GM23338 (cell line): ENCODE measurements around the gene BTBD9. TPM values are rescaled to one million over a fixed set of nuclear protein-coding genes. Genes with fewer than 3 reads are reported as not detected.

Experiments used
- ATAC-seq: fragments of 200-7000 bp; cut with Tn5 transposase; 3 replicates; pipeline ENCODE4 v1.9.1; 2020
- DNase-seq: peaks from one replicate; pipeline ENCODE4 v3.0.0-alpha.2; 2015; ENCODE audit warnings: low spot score
- H2AFZ ChIP-seq: fragments of 200-600 bp; sonication (generic); 2 replicates; pipeline ENCODE4 v1.8.0; 2016; ENCODE audit warnings: antibody characterized with exemption, mild to moderate bottlenecking, moderate library complexity
- H3F3A ChIP-seq: fragments of 200-600 bp; sonication (generic); replicated peaks from 2 replicates; pipeline ENCODE4 v1.8.0; 2017; ENCODE audit warnings: antibody characterized with exemption, mixed run types, low read depth
- H3K27ac ChIP-seq: fragments of 200-600 bp; sonication (generic); 2 replicates; pipeline ENCODE4 v1.6.1; 2016; ENCODE audit warnings: low read depth
- H3K27me3 ChIP-seq: fragments of 200-600 bp; sonication (generic); 2 replicates; pipeline ENCODE4 v1.8.0; 2016; ENCODE audit warnings: mild to moderate bottlenecking, mixed run types, moderate library complexity; ENCODE audit not compliant: insufficient read depth
- H3K36me3 ChIP-seq: fragments of 200-600 bp; sonication (generic); 2 replicates; pipeline ENCODE4 v1.8.0; 2016; ENCODE audit warnings: mild to moderate bottlenecking; ENCODE audit not compliant: insufficient read depth
- H3K4me1 ChIP-seq: fragments of 200-600 bp; sonication (generic); 2 replicates; pipeline ENCODE4 v1.8.0; 2016; ENCODE audit warnings: mild to moderate bottlenecking, moderate library complexity; ENCODE audit not compliant: insufficient read depth
- H3K4me2 ChIP-seq: fragments of 200-600 bp; sonication (generic); 2 replicates; pipeline ENCODE4 v1.7.1; 2017; ENCODE audit warnings: mixed run types
- H3K4me3 ChIP-seq: fragments of 200-600 bp; sonication (generic); 2 replicates; pipeline ENCODE4 v1.6.1; 2016; ENCODE audit warnings: mixed run types
- H3K79me2 ChIP-seq: fragments of 200-600 bp; sonication (generic); replicated peaks from 2 replicates; pipeline ENCODE4 v1.8.0; 2017; ENCODE audit warnings: mild to moderate bottlenecking; ENCODE audit not compliant: insufficient read depth
- H3K9me2 ChIP-seq: fragments of 200-600 bp; sonication (generic); 2 replicates; pipeline ENCODE4 v1.8.0; 2017; ENCODE audit not compliant: insufficient read depth
- H4K20me1 ChIP-seq: fragments of 200-600 bp; sonication (generic); replicated peaks from 2 replicates; pipeline ENCODE4 v1.8.0; 2017; ENCODE audit warnings: mild to moderate bottlenecking; ENCODE audit not compliant: insufficient read depth
- H3K27ac Mint-ChIP-seq: 2 replicates; pipeline ENCODE4 v1.8.0; 2020; ENCODE audit warnings: inconsistent platforms, mild to moderate bottlenecking, moderate library complexity, mixed read lengths
- H3K27me3 Mint-ChIP-seq: 3 replicates; pipeline ENCODE4 v1.8.0; 2022; ENCODE audit warnings: low read depth, mild to moderate bottlenecking, moderate library complexity, mixed read lengths, inconsistent platforms; ENCODE audit not compliant: insufficient read depth, poor library complexity
- H3K36me3 Mint-ChIP-seq: 3 replicates; pipeline ENCODE4 v1.8.0; 2021; ENCODE audit warnings: low read depth, mild to moderate bottlenecking, inconsistent platforms, moderate library complexity, mixed read lengths
- H3K4me1 Mint-ChIP-seq: 3 replicates; pipeline ENCODE4 v1.8.0; 2020; ENCODE audit warnings: mild to moderate bottlenecking, inconsistent platforms, mixed read lengths
- H3K4me3 Mint-ChIP-seq: 3 replicates; pipeline ENCODE4 v1.8.0; 2021; ENCODE audit warnings: moderate library complexity, mild to moderate bottlenecking, inconsistent platforms, mixed read lengths
- H3K9me3 Mint-ChIP-seq: 3 replicates; pipeline ENCODE4 v1.8.0; 2020; ENCODE audit warnings: moderate library complexity, mild to moderate bottlenecking, inconsistent platforms, mixed read lengths
- CREB1 ChIP-seq: fragments of 250-450 bp; sonication (Bioruptor Pico); IDR thresholded peaks from 2 replicates; pipeline ENCODE4 v1.5.0; 2020; ENCODE audit warnings: low read depth, mild to moderate bottlenecking, moderate library complexity
- EZH2 ChIP-seq: fragments of 200-600 bp; sonication (generic); IDR thresholded peaks from one replicate; pipeline ENCODE4 v1.8.0; 2017; ENCODE audit warnings: antibody characterized with exemption, mild to moderate bottlenecking, low read depth; ENCODE audit not compliant: unreplicated experiment
- JUNB ChIP-seq: IDR thresholded peaks from one replicate; pipeline ENCODE4 v1.6.1; 2016; ENCODE audit warnings: antibody characterized with exemption; ENCODE audit not compliant: unreplicated experiment
- NANOG ChIP-seq: IDR thresholded peaks from 2 replicates; pipeline ENCODE4 v1.6.1; 2016; ENCODE audit warnings: antibody characterized with exemption, borderline replicate concordance
- POLR2AphosphoS5 ChIP-seq: IDR thresholded peaks from 2 replicates; pipeline ENCODE4 v1.6.1; 2016; ENCODE audit warnings: antibody characterized with exemption, low read depth
- STAT1 ChIP-seq: IDR thresholded peaks from one replicate; pipeline ENCODE4 v1.6.1; 2016; ENCODE audit warnings: antibody characterized with exemption; ENCODE audit not compliant: unreplicated experiment
- polyA plus RNA-seq: library from polyadenylated mRNA; unstranded; fragments of >200 nt; fragmentation: Nextera tagmentation; extraction: Ambion mirVana; gene quantifications from 2 replicates; pipeline ENCODE4 v1.2.1, GENCODE V29; 2016
- total RNA-seq: library from RNA; depleted of rRNA; stranded (reverse); fragments of >200 nt; shearing (Covaris generic); gene quantifications from 2 replicates; pipeline ENCODE4 v1.2.3, GENCODE V29; 2014
- TF ChIP-seq, protein P1 (sequence below), 2 experiments: fragments of 200-600 bp in 1 of 2; sonication (generic) in 1 of 2; conservative IDR thresholded peaks; 2 replicates each; pipeline versions ENCODE4 v1.5.1 to v1.6.1; 2016 to 2017; ENCODE audit warnings: antibody characterized with exemption in 2 of 2, low read depth in 2 of 2, mild to moderate bottlenecking in 2 of 2, moderate library complexity in 1 of 2
- TF ChIP-seq, protein P2 (sequence below): IDR thresholded peaks from one replicate; pipeline ENCODE4 v1.6.1; 2018; ENCODE audit warnings: antibody characterized with exemption; ENCODE audit not compliant: unreplicated experiment

The BTBD9 gene
- total and polyA plus RNA-seq, 2 experiments from 2014 or later = 4.2 to 5.3 TPM

- ATAC-seq = no peak
- no peaks in the 10 kb centered on the region for H3K9me3 Mint-ChIP-seq
- no peak for DNase-seq
- Histone ChIP-seq H3K36me3 (no peaks in the 10 kb centered on the region), H3K4me2 (no peak overlapping the region), H3F3A (no peaks in the 10 kb centered on the region), H3K27me3 (no peaks in the 10 kb centered on the region), H3K4me1 (no peaks in the 10 kb centered on the region; the same call in 1 of the 2 replicates), H3K27ac (no peak overlapping the region), H3K9me2 (no peaks in the 10 kb centered on the region), H2AFZ (no peak overlapping the region), H4K20me1 (no peaks in the 10 kb centered on the region), H3K4me3 (no peak overlapping the region), H3K79me2 (no peaks in the 10 kb centered on the region)
- H3K4me1 Mint-ChIP-seq = peaks cover 5% of the 10 kb centered on the region; the same call in 2 of the 3 replicates
- H3K4me3 Mint-ChIP-seq = no peak overlapping the region
- H3K27ac Mint-ChIP-seq = no peak overlapping the region
- H3K36me3 Mint-ChIP-seq = no peaks in the 10 kb centered on the region
- TF ChIP-seq STAT1 = no peak
- no peak for TF ChIP-seq POLR2AphosphoS5
- no peak for TF ChIP-seq JUNB
- no peak for TF ChIP-seq EZH2
- TF ChIP-seq NANOG = no peak
- TF ChIP-seq, protein P1, sequence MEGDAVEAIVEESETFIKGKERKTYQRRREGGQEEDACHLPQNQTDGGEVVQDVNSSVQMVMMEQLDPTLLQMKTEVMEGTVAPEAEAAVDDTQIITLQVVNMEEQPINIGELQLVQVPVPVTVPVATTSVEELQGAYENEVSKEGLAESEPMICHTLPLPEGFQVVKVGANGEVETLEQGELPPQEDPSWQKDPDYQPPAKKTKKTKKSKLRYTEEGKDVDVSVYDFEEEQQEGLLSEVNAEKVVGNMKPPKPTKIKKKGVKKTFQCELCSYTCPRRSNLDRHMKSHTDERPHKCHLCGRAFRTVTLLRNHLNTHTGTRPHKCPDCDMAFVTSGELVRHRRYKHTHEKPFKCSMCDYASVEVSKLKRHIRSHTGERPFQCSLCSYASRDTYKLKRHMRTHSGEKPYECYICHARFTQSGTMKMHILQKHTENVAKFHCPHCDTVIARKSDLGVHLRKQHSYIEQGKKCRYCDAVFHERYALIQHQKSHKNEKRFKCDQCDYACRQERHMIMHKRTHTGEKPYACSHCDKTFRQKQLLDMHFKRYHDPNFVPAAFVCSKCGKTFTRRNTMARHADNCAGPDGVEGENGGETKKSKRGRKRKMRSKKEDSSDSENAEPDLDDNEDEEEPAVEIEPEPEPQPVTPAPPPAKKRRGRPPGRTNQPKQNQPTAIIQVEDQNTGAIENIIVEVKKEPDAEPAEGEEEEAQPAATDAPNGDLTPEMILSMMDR (conservative IDR thresholded peaks at IDR 0.05; ENCODE audit: low read depth in 2 of 2) = no peak
- TF ChIP-seq CREB1 (CRISPR knock-in tag) = no peak
- TF ChIP-seq, protein P2, sequence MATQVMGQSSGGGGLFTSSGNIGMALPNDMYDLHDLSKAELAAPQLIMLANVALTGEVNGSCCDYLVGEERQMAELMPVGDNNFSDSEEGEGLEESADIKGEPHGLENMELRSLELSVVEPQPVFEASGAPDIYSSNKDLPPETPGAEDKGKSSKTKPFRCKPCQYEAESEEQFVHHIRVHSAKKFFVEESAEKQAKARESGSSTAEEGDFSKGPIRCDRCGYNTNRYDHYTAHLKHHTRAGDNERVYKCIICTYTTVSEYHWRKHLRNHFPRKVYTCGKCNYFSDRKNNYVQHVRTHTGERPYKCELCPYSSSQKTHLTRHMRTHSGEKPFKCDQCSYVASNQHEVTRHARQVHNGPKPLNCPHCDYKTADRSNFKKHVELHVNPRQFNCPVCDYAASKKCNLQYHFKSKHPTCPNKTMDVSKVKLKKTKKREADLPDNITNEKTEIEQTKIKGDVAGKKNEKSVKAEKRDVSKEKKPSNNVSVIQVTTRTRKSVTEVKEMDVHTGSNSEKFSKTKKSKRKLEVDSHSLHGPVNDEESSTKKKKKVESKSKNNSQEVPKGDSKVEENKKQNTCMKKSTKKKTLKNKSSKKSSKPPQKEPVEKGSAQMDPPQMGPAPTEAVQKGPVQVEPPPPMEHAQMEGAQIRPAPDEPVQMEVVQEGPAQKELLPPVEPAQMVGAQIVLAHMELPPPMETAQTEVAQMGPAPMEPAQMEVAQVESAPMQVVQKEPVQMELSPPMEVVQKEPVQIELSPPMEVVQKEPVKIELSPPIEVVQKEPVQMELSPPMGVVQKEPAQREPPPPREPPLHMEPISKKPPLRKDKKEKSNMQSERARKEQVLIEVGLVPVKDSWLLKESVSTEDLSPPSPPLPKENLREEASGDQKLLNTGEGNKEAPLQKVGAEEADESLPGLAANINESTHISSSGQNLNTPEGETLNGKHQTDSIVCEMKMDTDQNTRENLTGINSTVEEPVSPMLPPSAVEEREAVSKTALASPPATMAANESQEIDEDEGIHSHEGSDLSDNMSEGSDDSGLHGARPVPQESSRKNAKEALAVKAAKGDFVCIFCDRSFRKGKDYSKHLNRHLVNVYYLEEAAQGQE = no peak
- H3K27me3 Mint-ChIP-seq = no peaks in the 10 kb centered on the region
Observed at GRCh38 chr6:38367231-38367630, 272.5 kb downstream of the BTBD9 start.

DNA sequence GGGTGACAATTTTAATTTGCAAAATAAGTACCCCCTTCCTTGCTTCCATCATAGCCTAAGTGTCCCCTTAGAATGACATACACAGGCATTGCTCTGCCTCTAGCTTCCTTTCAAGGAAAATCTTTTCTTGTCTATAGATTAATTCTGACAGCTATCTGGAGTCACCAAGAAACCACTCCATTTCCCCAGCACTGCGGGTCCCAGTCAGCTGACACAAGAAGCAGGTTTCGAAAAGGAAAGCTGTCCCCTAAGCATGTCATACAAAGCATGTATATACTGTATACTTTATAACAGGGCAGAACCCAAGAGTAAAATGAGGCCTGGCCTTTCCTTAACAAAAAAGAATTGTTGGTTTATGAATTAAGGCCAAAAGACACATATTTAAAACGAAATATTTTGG is 273.5 kb downstream of the BTBD9 start:
- DNase-seq (no peak), ATAC-seq (no peak)
- Mint-ChIP-seq H3K4me1 (peaks cover 5% of the 10 kb centered on the region; the same call in 2 of the 3 replicates), H3K36me3 (no peaks in the 10 kb centered on the region), H3K27me3 (no peaks in the 10 kb centered on the region), H3K9me3 (no peaks in the 10 kb centered on the region), H3K27ac (no peak overlapping the region), H3K4me3 (no peak overlapping the region)
- Histone ChIP-seq H4K20me1 (no peaks in the 10 kb centered on the region), H3F3A (no peaks in the 10 kb centered on the region), H3K4me2 (no peak overlapping the region), H3K27me3 (no peaks in the 10 kb centered on the region), H3K79me2 (no peaks in the 10 kb centered on the region), H3K4me3 (no peak overlapping the region), H3K36me3 (no peaks in the 10 kb centered on the region), H3K4me1 (no peaks in the 10 kb centered on the region; the same call in 1 of the 2 replicates), H3K9me2 (no peaks in the 10 kb centered on the region), H3K27ac (no peak overlapping the region), H2AFZ (no peak overlapping the region)
- TF ChIP-seq NANOG = no peak
